ENCODE results near the gene LPIN3.

- TF ChIP-seq CTCF (IDR thresholded peaks at IDR 0.05; ENCODE audit: low read depth, low read length) (no peak), EZH2phosphoT487 (IDR thresholded peaks at IDR 0.05; ENCODE audit: low read depth) (no peak)
Observed at GRCh38 chr20:41308290-41308711, 32.3 kb upstream of the LPIN3 start.
